Fibroblast of the aortic adventitia (primary cell): ENCODE data around the gene PHF2. TPM values are rescaled to one million over a fixed set of nuclear protein-coding genes. Genes with fewer than 3 reads are reported as not detected.

Experiments
- DNase-seq: peaks from one replicate; pipeline ENCODE4 v3.0.0-alpha.2; 2010; ENCODE audit warnings: low read depth
- H3K4me3 ChIP-seq: 2 replicates; pipeline ENCODE4 v1.5.1; 2011; ENCODE audit warnings: low read depth, mild to moderate bottlenecking, control low read depth, low read length, moderate library complexity
- CTCF ChIP-seq: IDR thresholded peaks from 2 replicates; pipeline ENCODE4 v1.5.1; 2011; ENCODE audit warnings: mild to moderate bottlenecking, low read length, control low read depth, inconsistent platforms; ENCODE audit not compliant: insufficient read depth
- total RNA-seq: library from RNA; depleted of rRNA; stranded (reverse); fragments of >200 nt; gene quantifications from 2 replicates; pipeline ENCODE4 v1.2.3, GENCODE V29; 2012; ENCODE audit warnings: low replicate concordance

PHF2 gene
- total RNA-seq, 1 donor: 14.2 TPM

GRCh38 chr9:93555370-93555769 lies 21.0 kb upstream of the PHF2 start:
- H3K4me3 ChIP-seq: no peak overlapping the region
- DNase-seq: no peak
- no peak for TF ChIP-seq CTCF

DNA sequence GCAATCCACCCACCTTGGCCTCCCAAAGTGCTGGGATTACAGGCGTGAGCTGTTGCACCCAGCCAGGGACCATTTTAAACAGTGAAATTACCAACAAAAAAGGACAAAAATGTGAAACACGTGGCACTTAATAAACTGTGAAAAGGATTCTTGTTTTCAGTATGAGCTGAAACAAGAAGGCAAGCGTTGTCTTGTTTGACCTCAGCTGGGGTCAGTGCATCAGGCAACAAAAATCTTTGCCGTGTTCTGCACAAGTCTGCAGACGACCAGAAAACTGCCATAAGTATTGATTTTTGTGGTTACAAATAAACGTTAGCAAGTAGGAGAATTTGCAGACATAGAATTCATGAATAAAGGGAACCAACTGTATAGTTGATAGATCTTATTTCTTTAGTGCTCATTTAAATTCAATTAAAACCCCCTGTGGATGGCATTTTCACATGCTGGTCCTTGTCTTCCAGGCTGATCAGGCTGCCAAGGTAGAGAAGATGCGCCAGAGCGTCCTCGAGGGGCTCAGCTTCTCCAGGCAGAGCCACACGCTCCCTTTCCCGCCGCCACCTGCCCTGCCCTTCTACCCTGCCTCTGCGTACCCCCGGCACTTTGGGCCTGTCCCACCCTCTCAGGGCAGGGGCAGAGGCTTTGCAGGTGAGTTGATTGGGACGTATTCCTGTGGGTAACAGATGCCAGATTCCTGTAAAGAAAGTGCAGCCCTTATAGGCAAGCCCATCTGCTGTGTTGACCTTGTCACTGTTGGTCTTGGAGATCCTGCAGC lies 18.8 kb upstream of the PHF2 start:
- no peak overlapping the region for H3K4me3 ChIP-seq
- no peak for DNase-seq
- no peak for TF ChIP-seq CTCF

GRCh38 chr9:93558503-93558902 lies 17.9 kb upstream of the PHF2 start:
- TF ChIP-seq CTCF: no peak
- no peak for DNase-seq
- no peak overlapping the region for H3K4me3 ChIP-seq

GRCh38 chr9:93560991-93561390 lies 15.4 kb upstream of the PHF2 start:
- no peak for TF ChIP-seq CTCF
- no peak overlapping the region for H3K4me3 ChIP-seq
- DNase-seq: no peak

GRCh38 chr9:93562157-93562556 lies 14.2 kb upstream of the PHF2 start:
- no peak for DNase-seq
- H3K4me3 ChIP-seq: no peak overlapping the region
- no peak for TF ChIP-seq CTCF

DNA sequence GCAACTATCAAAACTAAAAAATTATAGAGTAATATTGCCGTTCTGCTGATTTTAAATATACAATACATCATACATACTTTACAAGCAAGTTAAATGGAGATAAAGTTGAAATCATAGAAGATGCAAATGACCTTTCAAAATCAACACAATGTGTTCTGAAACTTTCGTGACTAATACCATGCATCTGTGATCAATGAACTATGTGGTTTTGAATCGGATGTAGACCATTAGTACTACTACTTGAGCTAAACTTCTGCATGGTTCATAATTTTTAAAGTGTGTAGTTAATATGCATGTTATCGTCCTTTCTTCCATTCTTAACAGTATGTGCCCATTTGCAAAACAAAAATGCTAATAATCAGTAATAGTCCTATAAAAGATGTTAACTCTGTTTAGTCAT lies 11.3 kb upstream of the PHF2 start:
- DNase-seq: no peak
- no peak overlapping the region for H3K4me3 ChIP-seq
- no peak for TF ChIP-seq CTCF
